Keratinocyte (primary cell): Measurements from ENCODE around the gene ALDH9A1.

Experiments
- EZH2 ChIP-seq: IDR thresholded peaks from one replicate; pipeline ENCODE4 v1.6.1; 2012; ENCODE audit warnings: inconsistent platforms, mild to moderate bottlenecking, low read length, moderate library complexity
- TF ChIP-seq, protein P1 (sequence below), 3 experiments: IDR thresholded peaks in 1 of 3; conservative IDR thresholded peaks in 1 of 3; optimal IDR thresholded peaks in 1 of 3; 2 replicates in 2 of 3; 3 replicates in 1 of 3; pipeline versions ENCODE3 to v1.5.1; 2011; ENCODE audit warnings: low read length in 3 of 3, mild to moderate bottlenecking in 3 of 3, moderate library complexity in 2 of 3, control low read depth in 1 of 3, inconsistent platforms in 1 of 3; ENCODE audit not compliant: insufficient read depth in 2 of 3; ENCODE audit errors: extremely low read depth in 1 of 3

DNA sequence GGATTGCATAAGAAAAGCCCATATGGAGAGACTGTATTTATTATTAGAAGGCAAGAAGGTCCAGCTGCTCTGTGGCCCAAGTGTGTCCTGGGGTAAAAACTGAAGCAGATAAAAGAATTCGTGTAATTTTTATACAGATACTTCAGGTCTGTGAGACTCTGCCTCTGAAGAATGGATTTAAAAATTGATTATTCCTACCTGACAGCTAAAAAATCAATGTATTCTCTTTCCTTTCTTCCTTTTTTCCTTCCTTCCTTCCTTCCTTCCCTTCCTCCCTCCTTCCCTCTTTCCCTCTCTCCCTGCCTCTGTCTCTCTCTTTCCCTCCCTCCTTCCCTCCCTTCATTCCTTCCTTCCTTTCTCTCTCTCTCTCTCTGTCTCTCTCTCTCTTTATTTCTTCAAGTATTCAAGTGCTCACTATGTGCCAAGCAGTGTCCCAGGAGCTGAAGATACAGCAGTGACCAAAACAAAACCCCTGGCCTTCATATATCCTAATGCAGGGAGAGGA lies 78.7 kb downstream of the ALDH9A1 start:
- TF ChIP-seq, protein P1, sequence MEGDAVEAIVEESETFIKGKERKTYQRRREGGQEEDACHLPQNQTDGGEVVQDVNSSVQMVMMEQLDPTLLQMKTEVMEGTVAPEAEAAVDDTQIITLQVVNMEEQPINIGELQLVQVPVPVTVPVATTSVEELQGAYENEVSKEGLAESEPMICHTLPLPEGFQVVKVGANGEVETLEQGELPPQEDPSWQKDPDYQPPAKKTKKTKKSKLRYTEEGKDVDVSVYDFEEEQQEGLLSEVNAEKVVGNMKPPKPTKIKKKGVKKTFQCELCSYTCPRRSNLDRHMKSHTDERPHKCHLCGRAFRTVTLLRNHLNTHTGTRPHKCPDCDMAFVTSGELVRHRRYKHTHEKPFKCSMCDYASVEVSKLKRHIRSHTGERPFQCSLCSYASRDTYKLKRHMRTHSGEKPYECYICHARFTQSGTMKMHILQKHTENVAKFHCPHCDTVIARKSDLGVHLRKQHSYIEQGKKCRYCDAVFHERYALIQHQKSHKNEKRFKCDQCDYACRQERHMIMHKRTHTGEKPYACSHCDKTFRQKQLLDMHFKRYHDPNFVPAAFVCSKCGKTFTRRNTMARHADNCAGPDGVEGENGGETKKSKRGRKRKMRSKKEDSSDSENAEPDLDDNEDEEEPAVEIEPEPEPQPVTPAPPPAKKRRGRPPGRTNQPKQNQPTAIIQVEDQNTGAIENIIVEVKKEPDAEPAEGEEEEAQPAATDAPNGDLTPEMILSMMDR (optimal IDR thresholded peaks at IDR 0.05 in 1 of 3, IDR thresholded peaks at IDR 0.05 in 1 of 3, conservative IDR thresholded peaks at IDR 0.05 in 1 of 3; ENCODE audit: extremely low read depth in 1 of 3, insufficient read depth in 2 of 3, low read length in 3 of 3) = no peak
- TF ChIP-seq EZH2 = no peak
